Measurements from ENCODE around the gene UNC5C.

The UNC5C gene

DNA sequence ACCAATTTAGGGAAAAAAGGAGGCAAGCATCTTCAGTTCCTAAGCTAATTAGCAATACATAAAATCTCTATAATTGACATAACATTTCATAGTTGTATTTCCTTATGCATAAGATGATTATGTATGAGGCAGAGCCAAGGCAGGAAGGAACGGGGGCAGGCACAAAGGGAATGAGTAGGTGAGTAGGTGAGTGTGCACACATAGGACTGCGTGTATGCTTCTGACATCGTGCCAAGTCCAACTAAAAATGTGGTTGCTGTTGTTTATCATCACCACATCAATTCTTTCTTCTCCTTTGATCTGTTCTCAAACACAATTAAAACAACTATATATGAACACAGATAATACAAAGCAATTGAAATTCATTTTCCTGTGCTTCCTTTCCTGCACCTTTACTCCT lies 131.2 kb downstream of the UNC5C start:
- TF ChIP-seq CTCF (IDR thresholded peaks at IDR 0.05; ENCODE audit: low read length): no peak
- TF ChIP-seq EZH2 (IDR thresholded peaks at IDR 0.05; ENCODE audit: borderline replicate concordance, low read length): no peak
- no peak overlapping the region for H3K9ac ChIP-seq (ENCODE audit: low read length)
- H2AFZ ChIP-seq (ENCODE audit: low read length): no peak overlapping the region
- no peaks in the 10 kb centered on the region for H3K27me3 ChIP-seq (ENCODE audit: insufficient read depth, low read length)
- no peaks in the 10 kb centered on the region for H3K4me1 ChIP-seq (ENCODE audit: insufficient read depth, low read length, severe bottlenecking)
- no peaks in the 10 kb centered on the region for H3K9me3 ChIP-seq (ENCODE audit: low read length)
- H3K36me3 ChIP-seq (ENCODE audit: insufficient read depth, low read length): no peaks in the 10 kb centered on the region
- no peaks in the 10 kb centered on the region for H3K79me2 ChIP-seq (ENCODE audit: insufficient read depth, low read length)
- H3K9me2 ChIP-seq (ENCODE audit: low read depth, low read length): no peaks in the 10 kb centered on the region
- H3F3A ChIP-seq (ENCODE audit: insufficient read depth, low read length): no peaks in the 10 kb centered on the region
- H4K20me1 ChIP-seq (ENCODE audit: insufficient read depth, low read length): no peaks in the 10 kb centered on the region
- no peak overlapping the region for H3K4me3 ChIP-seq (ENCODE audit: low read depth, low read length, poor library complexity, severe bottlenecking)
- H3K4me2 ChIP-seq (ENCODE audit: low read length): no peak overlapping the region
- no peak overlapping the region for H3K27ac ChIP-seq (ENCODE audit: low read depth, low read length, poor library complexity, severe bottlenecking)

- no peak overlapping the region for H3K4me2 ChIP-seq (ENCODE audit: low read length)
These were observed 133.4 kb downstream of the UNC5C start for GRCh38 chr4:95415346-95415771.

DNA sequence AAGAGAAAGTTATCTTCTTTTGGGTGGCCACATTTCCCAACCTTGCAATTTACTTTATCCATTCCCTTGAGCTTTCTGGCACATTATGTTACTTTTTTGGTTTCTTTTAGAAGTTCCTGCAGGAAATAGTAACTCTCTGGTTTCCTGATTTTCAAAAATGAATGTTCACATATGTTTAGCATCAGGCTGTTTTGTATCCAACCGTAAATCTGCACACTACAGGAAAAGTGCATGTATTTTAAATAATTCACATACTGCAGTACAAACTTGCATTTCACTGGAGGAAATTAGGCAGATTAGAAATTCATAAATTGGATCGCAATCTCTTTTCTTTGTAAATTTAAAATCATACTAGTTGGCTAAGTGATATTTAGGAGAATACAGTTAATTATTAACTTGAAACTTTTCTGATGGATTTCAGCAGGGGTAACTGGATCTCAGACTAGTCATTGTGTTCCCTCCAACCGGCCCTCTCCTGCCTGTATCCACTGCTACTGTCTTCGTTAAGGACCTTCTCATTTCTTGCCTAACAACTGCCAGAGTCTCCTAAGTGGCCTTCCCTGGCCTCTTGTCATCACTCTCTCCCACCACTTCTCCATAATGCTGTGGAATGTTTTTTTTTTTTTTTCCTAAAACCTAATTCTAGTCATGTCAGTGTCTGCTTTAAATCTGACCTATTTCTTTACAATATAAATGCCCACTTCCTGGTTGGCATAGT lies 137.2 kb downstream of the UNC5C start:
- Histone ChIP-seq H3K9me3 (ENCODE audit: low read length) (no peaks in the 10 kb centered on the region), H3K79me2 (ENCODE audit: insufficient read depth, low read length) (no peaks in the 10 kb centered on the region), H3K4me1 (ENCODE audit: insufficient read depth, low read length, severe bottlenecking) (no peaks in the 10 kb centered on the region), H4K20me1 (ENCODE audit: insufficient read depth, low read length) (no peaks in the 10 kb centered on the region), H3K9ac (ENCODE audit: low read length) (no peak overlapping the region), H3F3A (ENCODE audit: insufficient read depth, low read length) (no peaks in the 10 kb centered on the region), H3K4me2 (ENCODE audit: low read length) (no peak overlapping the region), H3K4me3 (ENCODE audit: low read depth, low read length, poor library complexity, severe bottlenecking) (no peak overlapping the region), H3K27ac (ENCODE audit: low read depth, low read length, poor library complexity, severe bottlenecking) (no peak overlapping the region), H2AFZ (ENCODE audit: low read length) (no peak overlapping the region), H3K36me3 (ENCODE audit: insufficient read depth, low read length) (no peaks in the 10 kb centered on the region), H3K9me2 (ENCODE audit: low read depth, low read length) (no peaks in the 10 kb centered on the region), H3K27me3 (ENCODE audit: insufficient read depth, low read length) (no peaks in the 10 kb centered on the region)
- TF ChIP-seq EZH2 (IDR thresholded peaks at IDR 0.05; ENCODE audit: borderline replicate concordance, low read length) (no peak), CTCF (IDR thresholded peaks at IDR 0.05; ENCODE audit: low read length) (no peak)

More at GRCh38 chr4:95415346-95415771, 133.4 kb downstream of the UNC5C start:
- no peaks in the 10 kb centered on the region for H3K4me1 ChIP-seq (ENCODE audit: insufficient read depth, low read length, severe bottlenecking)
- H4K20me1 ChIP-seq (ENCODE audit: insufficient read depth, low read length): no peaks in the 10 kb centered on the region
- no peaks in the 10 kb centered on the region for H3F3A ChIP-seq (ENCODE audit: insufficient read depth, low read length)
- TF ChIP-seq CTCF (IDR thresholded peaks at IDR 0.05; ENCODE audit: low read length) (no peak), EZH2 (IDR thresholded peaks at IDR 0.05; ENCODE audit: borderline replicate concordance, low read length) (no peak)
- no peak overlapping the region for H3K9ac ChIP-seq (ENCODE audit: low read length)
- no peak overlapping the region for H3K4me3 ChIP-seq (ENCODE audit: low read depth, low read length, poor library complexity, severe bottlenecking)
- H3K79me2 ChIP-seq (ENCODE audit: insufficient read depth, low read length): no peaks in the 10 kb centered on the region
- H3K27ac ChIP-seq (ENCODE audit: low read depth, low read length, poor library complexity, severe bottlenecking): no peak overlapping the region
- no peaks in the 10 kb centered on the region for H3K9me2 ChIP-seq (ENCODE audit: low read depth, low read length)
- no peak overlapping the region for H2AFZ ChIP-seq (ENCODE audit: low read length)
- no peaks in the 10 kb centered on the region for H3K36me3 ChIP-seq (ENCODE audit: insufficient read depth, low read length)
- H3K27me3 ChIP-seq (ENCODE audit: insufficient read depth, low read length): no peaks in the 10 kb centered on the region
- H3K9me3 ChIP-seq (ENCODE audit: low read length): no peaks in the 10 kb centered on the region
